HUES6 (cell line): ENCODE results near the gene KLHL11.

ENCODE experiments used
- H3K27ac ChIP-seq: 2 replicates; pipeline ENCODE4 v1.7.0; 2013; ENCODE audit warnings: low read depth, mild to moderate bottlenecking, low read length, inconsistent platforms
- H3K27me3 ChIP-seq: 2 replicates; pipeline ENCODE4 v1.6.1; 2013; ENCODE audit warnings: low read length; ENCODE audit not compliant: control insufficient read depth, insufficient read depth
- H3K36me3 ChIP-seq: 2 replicates; pipeline ENCODE4 v1.6.1; 2013; ENCODE audit warnings: low read length; ENCODE audit not compliant: control insufficient read depth, insufficient read depth
- H3K4me1 ChIP-seq: 2 replicates; pipeline ENCODE4 v1.6.1; 2013; ENCODE audit warnings: low read length; ENCODE audit not compliant: control insufficient read depth, insufficient read depth
- H3K4me3 ChIP-seq: 2 replicates; pipeline ENCODE4 v1.5.1; 2013; ENCODE audit warnings: low read depth, low read length
- H3K9ac ChIP-seq: one replicate; pipeline ENCODE4 v1.6.1; 2013; ENCODE audit warnings: mild to moderate bottlenecking, low read length
- H3K9me3 ChIP-seq: 2 replicates; pipeline ENCODE4 v1.6.1; 2013; ENCODE audit warnings: low read depth, low read length; ENCODE audit not compliant: control insufficient read depth, insufficient read depth

The KLHL11 gene

DNA sequence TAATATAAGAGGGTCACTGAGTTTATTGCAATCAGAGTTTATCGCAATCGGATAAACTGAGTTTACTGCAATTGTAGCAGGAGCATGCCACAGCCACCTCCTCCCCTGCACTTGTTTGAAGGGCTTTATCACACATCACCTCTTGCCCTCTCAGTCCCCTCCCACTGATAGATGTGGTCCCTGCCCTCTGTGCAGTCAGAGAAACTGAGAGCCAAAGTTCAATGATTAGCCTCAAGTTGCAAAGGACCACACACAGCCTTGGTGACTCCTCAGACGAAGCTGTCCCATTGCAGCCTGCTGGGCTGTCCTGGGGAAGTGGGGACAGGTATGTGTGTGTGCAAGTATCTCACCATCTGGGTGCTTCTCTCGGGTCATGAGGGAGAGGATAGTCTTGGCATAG is 39.9 kb upstream of the KLHL11 start:
- Histone ChIP-seq H3K36me3 (peaks cover 97% of the 10 kb centered on the region), H3K27ac (no peak overlapping the region), H3K9me3 (no peaks in the 10 kb centered on the region), H3K9ac (no peak overlapping the region), H3K27me3 (no peaks in the 10 kb centered on the region), H3K4me3 (no peak overlapping the region), H3K4me1 (no peaks in the 10 kb centered on the region)

DNA sequence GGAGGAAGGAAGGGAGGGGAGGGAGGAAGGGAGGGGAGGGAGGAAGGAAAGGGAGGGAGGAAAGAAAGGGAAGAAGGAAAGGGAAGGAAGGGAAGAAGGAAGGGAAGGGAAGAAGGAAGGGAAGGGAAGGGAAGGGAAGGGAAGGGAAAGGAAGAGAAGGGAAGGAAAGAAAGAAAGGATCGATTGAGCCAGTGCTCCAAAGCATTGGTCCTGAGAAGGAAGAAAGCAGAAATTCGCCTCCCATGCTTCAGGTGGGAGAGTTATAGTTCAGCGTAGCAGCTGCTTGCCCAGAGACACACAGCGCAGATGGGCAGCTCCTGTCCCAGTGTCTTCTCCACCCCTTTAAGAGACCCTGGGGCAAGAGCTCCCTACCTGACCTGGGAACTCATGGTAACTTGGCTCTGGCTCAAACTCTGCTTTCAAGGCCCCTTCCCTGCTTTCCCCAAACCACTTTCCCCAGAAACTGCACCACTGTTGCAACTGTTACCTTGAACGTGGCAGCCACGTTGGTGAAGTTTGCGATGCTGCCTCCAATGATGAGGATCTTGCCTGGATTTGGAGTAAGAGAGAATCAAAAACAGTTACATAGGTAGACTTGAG is 39.1 kb upstream of the KLHL11 start:
- Histone ChIP-seq H3K27me3 (no peaks in the 10 kb centered on the region), H3K36me3 (peaks cover 97% of the 10 kb centered on the region), H3K9ac (no peak overlapping the region), H3K4me3 (no peak overlapping the region), H3K27ac (no peak overlapping the region), H3K4me1 (no peaks in the 10 kb centered on the region), H3K9me3 (no peaks in the 10 kb centered on the region)

DNA sequence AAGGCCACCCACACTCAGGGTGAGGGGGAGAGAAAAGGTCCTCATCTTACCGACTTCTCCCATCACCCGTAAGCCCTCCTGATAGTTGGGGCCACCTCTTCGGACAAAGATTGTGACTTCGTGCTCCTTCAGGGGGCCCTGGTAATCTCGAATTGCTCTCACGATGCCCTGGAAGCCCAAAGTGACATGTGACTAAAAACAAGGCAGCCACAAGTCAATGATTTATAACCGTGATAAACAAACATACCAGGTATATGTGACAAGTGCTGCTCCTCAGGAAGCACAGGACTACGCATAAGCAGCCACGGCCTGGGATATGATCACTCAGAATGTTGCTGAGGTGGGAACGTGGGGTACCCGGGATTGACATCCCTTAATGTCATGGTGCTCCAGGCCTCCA is 36.4 kb upstream of the KLHL11 start:
- Histone ChIP-seq H3K4me1 (no peaks in the 10 kb centered on the region), H3K9ac (no peak overlapping the region), H3K4me3 (no peak overlapping the region), H3K27me3 (no peaks in the 10 kb centered on the region), H3K9me3 (no peaks in the 10 kb centered on the region), H3K36me3 (peaks cover 97% of the 10 kb centered on the region), H3K27ac (no peak overlapping the region)

DNA sequence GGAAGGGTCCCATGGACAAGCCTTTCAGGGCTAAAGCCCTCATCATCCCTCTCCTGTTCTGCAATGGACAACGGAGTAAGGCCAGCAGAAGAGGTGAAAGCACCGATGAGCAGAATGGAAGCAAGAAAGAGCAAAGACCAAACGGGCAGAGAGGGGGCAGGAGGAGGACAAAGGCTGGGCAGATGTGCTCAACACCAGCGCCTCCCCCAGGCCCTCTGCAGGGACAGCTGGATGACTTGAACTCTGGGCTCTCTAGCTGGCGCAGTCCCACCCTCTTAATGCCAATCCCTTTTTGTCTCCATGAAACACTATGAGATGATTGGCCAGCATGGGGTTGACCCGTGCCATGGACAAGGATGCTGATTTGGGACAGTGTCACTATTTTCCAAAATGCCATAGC is 31.5 kb upstream of the KLHL11 start:
- H3K4me1 ChIP-seq, result no peaks in the 10 kb centered on the region; the same call in 1 of the 2 replicates
- H3K27ac ChIP-seq, result no peak overlapping the region
- no peak overlapping the region for H3K4me3 ChIP-seq
- peaks cover 100% of the 10 kb centered on the region for H3K36me3 ChIP-seq
- H3K9ac ChIP-seq, result no peak overlapping the region
- H3K9me3 ChIP-seq, result no peaks in the 10 kb centered on the region
- H3K27me3 ChIP-seq, result no peaks in the 10 kb centered on the region

DNA sequence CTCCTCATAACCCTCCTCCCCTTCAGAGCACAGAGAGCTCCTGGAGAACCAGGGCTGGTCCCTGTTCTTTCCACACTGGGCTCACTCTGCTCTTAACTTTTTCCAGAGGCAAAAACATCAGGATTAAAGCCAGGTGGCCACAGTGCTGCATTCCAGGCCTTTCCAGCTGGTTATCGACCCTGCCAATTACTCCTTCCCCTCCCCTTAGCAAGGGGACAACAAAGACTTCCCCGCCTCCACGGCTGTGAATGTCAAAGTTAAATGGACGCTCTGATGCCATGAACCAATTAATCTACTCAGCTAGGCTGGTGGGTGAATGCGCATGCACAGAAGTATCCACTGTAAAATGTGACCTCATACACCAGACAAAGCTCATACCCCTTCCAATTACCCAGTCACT is 30.4 kb upstream of the KLHL11 start:
- Histone ChIP-seq H3K36me3 (peaks cover 100% of the 10 kb centered on the region), H3K27ac (peak overlapping the region; percentile 22; the same call in 1 of the 2 replicates), H3K9me3 (no peaks in the 10 kb centered on the region), H3K4me3 (no peak overlapping the region), H3K9ac (no peak overlapping the region), H3K27me3 (no peaks in the 10 kb centered on the region), H3K4me1 (no peaks in the 10 kb centered on the region; the same call in 1 of the 2 replicates)

DNA sequence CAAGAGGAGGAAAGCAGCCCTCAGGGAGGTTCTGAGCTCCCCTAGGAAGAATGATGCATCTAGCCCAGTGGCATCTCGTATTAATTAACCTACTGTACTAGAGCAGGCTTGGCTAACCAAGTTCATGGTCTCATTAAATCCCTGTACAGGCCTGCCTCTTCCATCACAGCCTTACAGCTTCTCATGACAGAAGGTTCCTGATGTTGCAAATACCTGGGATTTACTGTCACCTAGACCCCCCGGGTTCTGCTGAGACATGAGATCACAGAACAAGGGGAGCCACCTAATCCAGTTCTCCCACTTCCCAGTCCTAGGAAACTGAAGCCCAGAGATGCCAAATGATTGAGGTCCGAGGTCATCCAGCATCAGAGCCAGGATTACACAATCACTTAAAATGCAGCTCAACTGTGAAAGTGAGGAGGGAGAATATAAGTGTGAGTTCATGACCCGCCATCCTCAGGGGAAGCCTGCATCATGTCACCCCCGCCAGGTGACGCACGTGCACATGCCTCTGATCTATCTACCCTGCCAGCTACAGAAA is 29.6 kb upstream of the KLHL11 start:
- no peak overlapping the region for H3K9ac ChIP-seq
- no peak overlapping the region for H3K4me3 ChIP-seq
- no peaks in the 10 kb centered on the region; the same call in 1 of the 2 replicates for H3K4me1 ChIP-seq
- H3K36me3 ChIP-seq, result peaks cover 96% of the 10 kb centered on the region
- no peak overlapping the region for H3K27ac ChIP-seq
- no peaks in the 10 kb centered on the region for H3K27me3 ChIP-seq
- no peaks in the 10 kb centered on the region for H3K9me3 ChIP-seq

DNA sequence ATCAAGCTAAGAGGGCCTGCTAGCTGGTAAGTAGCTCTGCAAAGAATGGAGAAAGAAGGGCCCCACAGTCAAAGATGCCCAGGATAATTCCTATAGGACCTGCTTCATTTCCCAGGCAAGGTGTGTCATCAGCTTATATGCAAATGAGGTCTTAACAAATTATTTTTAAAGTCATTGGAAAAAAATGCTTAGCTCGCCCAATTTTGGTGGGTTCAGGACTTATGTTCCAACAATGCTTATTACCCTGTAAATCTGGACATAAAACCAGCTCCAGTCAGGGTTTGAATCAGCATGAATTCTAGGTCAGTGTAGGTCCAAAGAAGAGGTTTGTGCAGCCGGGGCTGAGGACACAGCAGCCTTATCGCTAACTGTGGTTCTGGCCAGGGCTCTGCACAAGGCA is 28.2 kb upstream of the KLHL11 start:
- H3K27me3 ChIP-seq, result no peaks in the 10 kb centered on the region
- H3K4me1 ChIP-seq, result no peaks in the 10 kb centered on the region; the same call in 1 of the 2 replicates
- H3K27ac ChIP-seq, result no peak overlapping the region
- no peaks in the 10 kb centered on the region for H3K9me3 ChIP-seq
- no peak overlapping the region for H3K9ac ChIP-seq
- no peak overlapping the region for H3K4me3 ChIP-seq
- H3K36me3 ChIP-seq, result peaks cover 96% of the 10 kb centered on the region

DNA sequence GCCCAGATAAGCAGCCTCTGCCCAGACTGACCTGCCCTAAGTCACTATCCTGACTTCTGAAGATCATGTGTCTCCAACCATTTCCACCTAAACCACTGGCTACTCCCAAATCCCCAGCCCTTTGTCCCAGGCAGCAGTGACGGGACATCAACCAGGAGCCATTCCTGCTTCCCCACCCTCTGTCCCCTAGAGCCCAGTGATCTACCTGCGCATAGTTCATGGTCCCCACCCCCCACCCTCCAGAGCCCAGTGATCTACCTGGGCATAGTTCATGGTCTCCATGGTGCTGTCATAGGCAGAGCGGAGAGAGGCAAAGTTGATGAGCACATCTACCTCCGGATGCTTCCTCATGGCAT is 26.8 kb upstream of the KLHL11 start:
- H3K27me3 ChIP-seq, result no peaks in the 10 kb centered on the region
- H3K36me3 ChIP-seq, result peaks cover 95% of the 10 kb centered on the region
- H3K9ac ChIP-seq, result no peak overlapping the region
- H3K9me3 ChIP-seq, result no peaks in the 10 kb centered on the region
- no peaks in the 10 kb centered on the region; the same call in 1 of the 2 replicates for H3K4me1 ChIP-seq
- no peak overlapping the region for H3K27ac ChIP-seq
- no peak overlapping the region for H3K4me3 ChIP-seq

DNA sequence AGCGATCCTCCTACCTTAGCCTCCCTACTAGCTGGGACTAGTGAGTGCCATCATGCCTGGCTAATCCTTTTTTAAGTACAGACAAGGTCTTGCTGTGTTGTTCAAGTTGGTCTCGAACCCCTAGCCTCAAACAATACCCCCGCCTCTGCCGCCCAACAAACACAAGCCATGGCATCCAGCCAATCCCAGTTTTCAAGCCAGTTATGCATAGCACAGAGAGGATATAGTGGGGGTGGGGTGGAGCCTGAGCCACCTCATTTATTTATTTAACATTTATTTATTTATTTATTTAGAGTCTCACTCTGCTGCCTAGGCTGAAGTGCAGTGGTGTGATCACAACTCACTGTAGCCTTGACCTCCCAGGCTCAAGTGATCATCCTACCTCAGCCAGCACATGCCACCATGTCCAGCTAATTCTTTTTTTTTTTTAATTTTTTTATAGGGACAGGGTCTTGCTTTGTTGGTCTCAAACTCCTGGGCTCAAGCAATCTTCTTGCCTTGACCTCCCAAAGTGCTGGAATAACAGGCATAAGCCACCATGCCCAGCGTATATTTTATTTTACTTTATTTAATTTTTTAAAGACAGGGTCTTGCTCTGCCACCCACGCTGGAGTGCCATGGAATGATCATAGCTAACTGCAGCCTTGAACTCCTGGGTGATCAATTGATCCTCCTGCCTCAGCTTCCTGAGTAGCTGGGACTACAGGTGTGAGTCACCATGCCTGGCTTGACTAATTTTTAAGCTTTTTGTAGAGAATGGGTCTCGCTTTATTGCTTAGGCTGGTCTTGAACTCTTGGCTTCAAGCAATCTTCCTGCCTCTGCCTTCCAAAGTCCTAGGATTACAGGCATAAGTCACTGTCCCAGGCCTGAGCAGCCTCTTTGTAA is 26.2 kb upstream of the KLHL11 start:
- Histone ChIP-seq H3K4me1 (no peaks in the 10 kb centered on the region; the same call in 1 of the 2 replicates), H3K36me3 (peaks cover 95% of the 10 kb centered on the region), H3K27ac (no peak overlapping the region), H3K9me3 (no peaks in the 10 kb centered on the region), H3K9ac (no peak overlapping the region), H3K27me3 (no peaks in the 10 kb centered on the region), H3K4me3 (no peak overlapping the region)

DNA sequence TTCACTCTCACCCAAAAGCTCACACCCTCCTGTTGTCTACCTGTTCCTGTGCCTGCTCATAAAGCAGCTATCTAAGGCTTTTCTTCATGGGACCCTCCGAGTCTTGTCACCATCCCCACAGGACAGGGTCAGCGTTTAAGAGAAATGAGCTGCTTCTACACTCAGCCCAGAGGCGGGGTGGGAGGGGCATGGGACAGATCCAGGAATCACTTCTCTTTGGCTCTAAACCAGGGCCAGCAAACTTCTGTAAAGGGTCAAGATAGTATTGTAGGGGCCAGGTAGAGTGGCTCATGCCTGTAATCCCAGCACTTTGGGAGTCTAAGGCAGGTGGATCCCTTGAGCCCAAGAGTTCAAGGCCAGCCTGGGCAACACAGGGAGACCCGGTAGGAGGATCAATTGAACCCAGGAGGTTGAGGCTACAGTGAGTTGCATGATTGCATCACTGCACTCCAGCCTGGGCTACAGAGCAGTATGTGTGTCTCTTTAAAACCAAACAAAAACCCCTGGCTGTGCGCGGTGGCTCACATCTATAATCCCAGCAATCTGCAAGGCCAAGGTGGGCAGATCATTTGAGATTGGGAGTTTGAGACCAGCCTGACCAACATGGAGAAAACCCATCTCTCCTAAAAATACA is 23.2 kb upstream of the KLHL11 start:
- H3K4me3 ChIP-seq, result no peak overlapping the region
- no peaks in the 10 kb centered on the region for H3K4me1 ChIP-seq
- peaks cover 95% of the 10 kb centered on the region for H3K36me3 ChIP-seq
- no peaks in the 10 kb centered on the region for H3K27me3 ChIP-seq
- no peak overlapping the region for H3K9ac ChIP-seq
- no peaks in the 10 kb centered on the region for H3K9me3 ChIP-seq
- no peak overlapping the region for H3K27ac ChIP-seq

DNA sequence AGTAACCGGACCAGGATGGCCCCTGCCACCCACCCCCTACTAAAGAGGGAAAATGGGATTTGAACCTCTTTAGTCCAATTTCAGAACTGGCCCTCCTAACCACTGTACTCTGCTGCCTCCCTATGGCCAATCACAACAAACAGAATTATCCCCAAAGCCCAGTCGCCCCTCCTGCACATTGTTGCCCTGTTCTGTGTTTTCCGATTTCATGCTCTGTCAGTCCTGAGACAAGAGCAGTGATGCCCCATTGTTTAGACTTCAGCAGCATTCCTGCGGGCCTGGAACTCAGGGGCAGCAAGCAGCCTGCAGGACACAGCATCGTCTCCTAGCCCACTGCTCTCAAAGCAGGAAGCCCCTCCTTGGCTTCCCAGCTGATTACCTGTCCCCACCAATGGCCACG is 20.5 kb upstream of the KLHL11 start:
- H3K27me3 ChIP-seq, result no peaks in the 10 kb centered on the region
- no peaks in the 10 kb centered on the region for H3K4me1 ChIP-seq
- H3K4me3 ChIP-seq, result no peak overlapping the region
- no peak overlapping the region for H3K27ac ChIP-seq
- no peak overlapping the region for H3K9ac ChIP-seq
- peaks cover 91% of the 10 kb centered on the region for H3K36me3 ChIP-seq
- H3K9me3 ChIP-seq, result no peaks in the 10 kb centered on the region
